ENCODE data around the gene RBM19.

Gene RBM19

GRCh38 chr12:113910751-113911272 lies 55.3 kb downstream of the RBM19 start:
- H3K4me1 ChIP-seq (ENCODE audit: insufficient read depth, poor library complexity, severe bottlenecking): no peaks in the 10 kb centered on the region
- H3K36me3 ChIP-seq (ENCODE audit: low read depth): peaks cover 8% of the 10 kb centered on the region
- H3K27me3 ChIP-seq (ENCODE audit: insufficient read depth, poor library complexity, severe bottlenecking): no peaks in the 10 kb centered on the region
- TF ChIP-seq CTCF (IDR thresholded peaks at IDR 0.05; ENCODE audit: poor library complexity, severe bottlenecking): no peak
- DNase-seq (ENCODE audit: low spot score) (no peak), ATAC-seq (ENCODE audit: low read depth) (no peak)
- no peak overlapping the region for H3K27ac ChIP-seq (ENCODE audit: poor library complexity, severe bottlenecking)
- no peaks in the 10 kb centered on the region for H3K9me3 ChIP-seq (ENCODE audit: severe bottlenecking)
- no peak overlapping the region for H3K4me3 ChIP-seq (ENCODE audit: severe bottlenecking)

- Histone ChIP-seq H3K4me3 (ENCODE audit: severe bottlenecking) (no peak overlapping the region), H3K36me3 (ENCODE audit: low read depth) (peaks cover 8% of the 10 kb centered on the region), H3K4me1 (ENCODE audit: insufficient read depth, poor library complexity, severe bottlenecking) (no peaks in the 10 kb centered on the region), H3K27ac (ENCODE audit: poor library complexity, severe bottlenecking) (no peak overlapping the region), H3K27me3 (ENCODE audit: insufficient read depth, poor library complexity, severe bottlenecking) (no peaks in the 10 kb centered on the region), H3K9me3 (ENCODE audit: severe bottlenecking) (no peaks in the 10 kb centered on the region)
- DNase-seq (ENCODE audit: low spot score) (no peak), ATAC-seq (ENCODE audit: low read depth) (no peak)
- TF ChIP-seq CTCF (IDR thresholded peaks at IDR 0.05; ENCODE audit: poor library complexity, severe bottlenecking): no peak
Observed at GRCh38 chr12:113909776-113910420, 56.2 kb downstream of the RBM19 start.

GRCh38 chr12:113908584-113909100 lies 57.5 kb downstream of the RBM19 start:
- Histone ChIP-seq H3K4me3 (ENCODE audit: severe bottlenecking) (no peak overlapping the region), H3K27ac (ENCODE audit: poor library complexity, severe bottlenecking) (no peak overlapping the region), H3K27me3 (ENCODE audit: insufficient read depth, poor library complexity, severe bottlenecking) (no peaks in the 10 kb centered on the region), H3K4me1 (ENCODE audit: insufficient read depth, poor library complexity, severe bottlenecking) (no peaks in the 10 kb centered on the region), H3K36me3 (ENCODE audit: low read depth) (peaks cover 8% of the 10 kb centered on the region), H3K9me3 (ENCODE audit: severe bottlenecking) (no peaks in the 10 kb centered on the region)
- ATAC-seq (ENCODE audit: low read depth) (no peak), DNase-seq (ENCODE audit: low spot score) (no peak)
- TF ChIP-seq CTCF (IDR thresholded peaks at IDR 0.05; ENCODE audit: poor library complexity, severe bottlenecking): no peak

- no peak for ATAC-seq (ENCODE audit: low read depth)
- no peaks in the 10 kb centered on the region for H3K4me1 ChIP-seq (ENCODE audit: insufficient read depth, poor library complexity, severe bottlenecking)
- TF ChIP-seq CTCF (IDR thresholded peaks at IDR 0.05; ENCODE audit: poor library complexity, severe bottlenecking): no peak
- H3K4me3 ChIP-seq (ENCODE audit: severe bottlenecking): no peak overlapping the region
- DNase-seq (ENCODE audit: low spot score): no peak
- H3K36me3 ChIP-seq (ENCODE audit: low read depth): peaks cover 8% of the 10 kb centered on the region
- H3K27me3 ChIP-seq (ENCODE audit: insufficient read depth, poor library complexity, severe bottlenecking): no peaks in the 10 kb centered on the region
- no peaks in the 10 kb centered on the region for H3K9me3 ChIP-seq (ENCODE audit: severe bottlenecking)
- H3K27ac ChIP-seq (ENCODE audit: poor library complexity, severe bottlenecking): no peak overlapping the region
Observed at GRCh38 chr12:113907446-113908180, 58.5 kb downstream of the RBM19 start.

Data from RWPE2 (cell line).